HG03342 (cell line): Measurements from ENCODE around the gene CASP7.
"Not testable (repeated sequence)": the region's sequence is repeated elsewhere in the genome, so short reads cannot be mapped to it uniquely, and the experiment has no call there.

ENCODE experiments used
- ATAC-seq: cut with Tn5 transposase; IDR thresholded peaks from one replicate; pipeline ENCODE4 v1.9.1; 2021; ENCODE audit warnings: mild to moderate bottlenecking, moderate library complexity; ENCODE audit not compliant: unreplicated experiment

Gene CASP7

DNA sequence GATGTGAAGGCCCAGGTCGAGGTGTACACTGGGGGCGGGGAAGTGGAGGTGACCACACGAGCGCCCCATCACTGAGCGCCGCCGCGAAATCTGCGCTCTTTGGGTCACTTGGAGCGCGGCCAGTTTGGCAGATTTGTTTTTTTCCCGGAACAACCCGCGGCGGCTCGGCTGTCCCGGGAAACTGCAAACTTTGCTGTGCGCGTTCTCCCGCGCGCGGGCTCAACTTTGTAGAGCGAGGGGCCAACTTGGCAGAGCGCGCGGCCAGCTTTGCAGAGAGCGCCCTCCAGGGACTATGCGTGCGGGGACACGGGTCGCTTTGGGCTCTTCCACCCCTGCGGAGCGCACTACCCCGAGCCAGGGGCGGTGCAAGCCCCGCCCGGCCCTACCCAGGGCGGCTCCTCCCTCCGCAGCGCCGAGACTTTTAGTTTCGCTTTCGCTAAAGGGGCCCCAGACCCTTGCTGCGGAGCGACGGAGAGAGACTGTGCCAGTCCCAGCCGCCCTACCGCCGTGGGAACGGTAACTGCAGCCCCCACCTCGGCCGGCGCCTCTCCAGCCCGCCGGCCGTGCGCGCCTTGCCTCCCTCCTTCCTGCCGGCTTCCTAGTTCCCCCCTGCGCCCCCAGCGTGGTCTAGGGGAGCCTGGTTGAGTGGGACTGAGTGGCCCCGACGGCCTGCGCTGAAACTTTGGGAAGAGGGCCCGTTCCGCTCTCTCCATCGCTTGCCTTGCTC lies at the start of gene CASP7:
Gene CASP7, plus strand, starts transcription at position 450 of the 727 bp plus-strand sequence. CDS start 17,582 bp downstream, outside the sequence.
- peak; percentile 69 for ATAC-seq

DNA sequence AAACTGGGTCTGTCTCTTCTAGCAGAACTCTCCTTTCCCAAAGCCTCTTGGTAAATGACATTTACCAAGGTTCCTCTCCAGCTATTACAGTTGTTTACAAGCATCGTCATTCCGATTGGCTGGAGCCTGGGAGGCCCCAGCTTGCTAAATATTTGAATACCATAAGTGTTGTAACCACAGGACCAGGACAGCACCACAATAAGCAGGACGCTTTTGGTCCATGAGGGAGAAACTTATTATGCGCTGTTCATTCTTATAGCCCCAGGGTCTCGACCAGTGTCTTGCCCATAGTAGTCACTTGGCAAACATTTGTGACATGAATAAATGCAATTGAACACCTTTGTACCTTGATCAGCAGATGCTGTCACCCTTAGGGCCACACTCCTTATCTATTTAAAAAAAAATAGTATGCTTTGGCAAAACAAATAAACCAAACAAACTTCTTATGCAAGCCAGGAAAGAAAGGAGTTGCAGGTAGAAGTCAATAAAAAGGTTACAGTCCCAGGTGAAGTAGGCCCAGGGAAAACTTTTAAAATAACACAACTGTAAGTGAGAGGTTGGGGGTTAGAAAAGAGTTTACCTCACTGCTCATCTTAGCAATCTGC lies 48.7 kb upstream of the CASP7 start:
- ATAC-seq, result no peak

DNA sequence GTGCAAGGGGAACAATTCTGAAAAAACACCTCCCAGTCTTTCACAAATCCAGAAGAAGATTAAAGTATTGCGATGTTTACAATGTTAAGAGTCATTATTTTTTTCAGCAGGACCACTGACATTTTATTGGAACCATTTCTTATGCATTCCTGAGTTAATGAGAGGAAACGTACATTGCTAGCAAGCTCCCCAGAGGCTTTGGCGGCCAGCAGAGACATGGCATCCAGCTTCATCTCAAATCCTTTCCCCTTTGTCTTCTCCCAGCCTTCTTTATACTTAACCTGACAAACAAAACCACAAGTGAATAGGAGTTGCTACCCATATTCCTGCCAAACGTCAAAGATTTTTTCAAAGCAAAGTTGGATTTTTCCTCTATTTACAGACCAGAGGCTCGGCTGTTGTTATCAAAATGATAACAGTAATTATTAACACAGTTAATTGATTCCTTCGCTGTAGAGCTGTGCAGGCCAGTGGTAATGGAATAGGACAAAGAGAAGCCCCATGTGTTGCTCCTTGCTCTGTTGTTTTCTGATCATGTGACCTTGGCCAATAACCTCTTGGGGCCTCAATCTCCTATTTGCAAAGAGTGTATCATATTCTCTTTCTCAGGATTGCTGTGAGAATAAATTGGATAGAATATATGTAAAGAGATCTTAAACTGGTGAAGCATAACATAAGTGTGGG lies 47.9 kb upstream of the CASP7 start:
- no peak for ATAC-seq

GRCh38 chr10:113639966-113640365 lies 39.7 kb upstream of the CASP7 start:
- ATAC-seq, result no peak

- no peak for ATAC-seq
Measured at GRCh38 chr10:113641702-113642101, 38.0 kb upstream of the CASP7 start.

- ATAC-seq, result no peak
Measured at GRCh38 chr10:113643183-113643582, 36.5 kb upstream of the CASP7 start.

DNA sequence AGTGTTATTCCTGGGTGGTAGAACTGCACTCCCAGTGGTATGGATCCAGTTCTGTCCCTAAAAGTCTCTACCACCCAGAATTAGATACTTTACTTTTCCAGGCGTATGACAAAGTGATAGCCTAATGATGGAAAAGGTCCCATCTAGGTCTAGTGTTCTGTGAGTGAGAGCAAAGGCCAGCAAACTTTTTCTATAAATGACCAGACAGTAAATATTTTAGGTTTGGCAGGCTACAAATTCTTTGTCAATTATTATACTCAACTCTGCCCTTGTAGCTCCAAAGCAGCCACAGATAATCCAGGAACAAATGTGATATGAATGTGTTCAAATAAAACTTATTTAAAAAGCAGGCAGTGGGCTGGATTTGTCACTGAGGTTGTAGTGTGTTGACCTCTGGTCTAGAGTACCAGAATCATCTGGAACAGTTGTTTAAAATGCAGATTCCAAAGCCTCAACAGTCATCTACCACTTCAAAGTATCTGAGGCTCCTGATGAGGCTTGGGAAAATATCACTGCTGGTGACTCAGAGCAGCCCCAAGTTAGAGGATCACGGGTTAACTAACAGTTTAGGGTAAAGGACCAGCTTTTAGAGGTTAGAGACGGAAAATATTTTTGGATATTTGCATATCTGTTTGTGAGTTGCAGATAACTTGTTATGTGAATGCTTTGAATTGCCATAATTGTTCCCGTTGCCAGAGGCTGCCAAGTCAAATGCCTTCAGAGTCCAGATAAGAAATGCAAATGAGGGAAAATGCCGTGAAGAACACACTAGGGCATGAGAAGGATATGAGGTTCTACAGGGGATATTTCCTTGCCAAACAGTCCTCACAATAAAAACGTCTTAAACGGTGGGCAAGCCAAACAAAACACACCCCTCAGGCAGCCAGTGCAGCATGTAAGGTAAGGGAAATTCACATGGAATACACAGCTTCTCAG lies 35.3 kb upstream of the CASP7 start:
- no peak for ATAC-seq

GRCh38 chr10:113646336-113647201 lies 33.1 kb upstream of the CASP7 start:
- ATAC-seq, result no peak

GRCh38 chr10:113647812-113648211 lies 31.9 kb upstream of the CASP7 start:
- no peak for ATAC-seq

DNA sequence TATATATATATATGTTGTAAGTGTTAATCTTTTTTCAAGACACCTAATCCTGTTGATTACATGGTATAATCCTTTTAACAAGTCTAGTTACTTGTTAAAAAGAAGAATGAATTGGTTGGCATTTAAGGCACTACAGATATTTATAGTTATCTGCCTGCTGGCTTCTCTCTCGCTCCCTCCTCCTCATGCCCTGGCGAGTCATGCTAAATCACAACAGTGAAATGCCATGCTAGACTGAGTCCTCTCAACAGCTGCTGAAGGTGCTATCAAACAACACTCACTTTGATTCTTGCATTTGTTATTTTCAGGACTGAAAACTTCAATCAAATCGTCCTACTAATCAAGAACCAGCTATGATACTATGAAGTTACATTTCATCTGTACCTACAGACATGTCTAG lies 31.2 kb upstream of the CASP7 start:
- no peak for ATAC-seq

GRCh38 chr10:113650172-113650571 lies 29.5 kb upstream of the CASP7 start:
- ATAC-seq, result no peak

DNA sequence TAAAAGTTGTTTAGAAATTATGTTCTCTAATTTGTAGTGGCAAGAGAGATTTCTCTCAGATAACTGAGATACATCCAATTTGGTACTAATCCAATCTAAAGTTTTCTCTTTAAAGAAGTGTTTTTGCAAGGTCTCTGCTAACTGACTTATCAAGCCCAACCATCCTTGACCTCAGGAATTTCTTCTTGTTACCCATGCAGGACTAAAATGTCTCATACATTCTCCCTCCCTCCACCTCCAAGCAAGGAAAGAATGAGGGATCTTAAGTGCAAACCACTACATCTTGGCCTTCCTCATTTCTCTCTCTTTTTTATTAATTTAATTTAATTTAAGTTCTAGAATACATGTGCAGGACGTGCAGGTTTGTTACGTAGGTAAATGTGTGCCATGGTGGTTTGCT lies 28.7 kb upstream of the CASP7 start:
- no peak for ATAC-seq

- ATAC-seq, result no peak
Measured at GRCh38 chr10:113651898-113652297, 27.8 kb upstream of the CASP7 start.

GRCh38 chr10:113652456-113652855 lies 27.3 kb upstream of the CASP7 start:
- not testable (repeated sequence) for ATAC-seq

GRCh38 chr10:113656896-113657295 lies 22.8 kb upstream of the CASP7 start:
- ATAC-seq, result no peak

- ATAC-seq, result no peak
Measured at GRCh38 chr10:113657544-113657943, 22.2 kb upstream of the CASP7 start.

DNA sequence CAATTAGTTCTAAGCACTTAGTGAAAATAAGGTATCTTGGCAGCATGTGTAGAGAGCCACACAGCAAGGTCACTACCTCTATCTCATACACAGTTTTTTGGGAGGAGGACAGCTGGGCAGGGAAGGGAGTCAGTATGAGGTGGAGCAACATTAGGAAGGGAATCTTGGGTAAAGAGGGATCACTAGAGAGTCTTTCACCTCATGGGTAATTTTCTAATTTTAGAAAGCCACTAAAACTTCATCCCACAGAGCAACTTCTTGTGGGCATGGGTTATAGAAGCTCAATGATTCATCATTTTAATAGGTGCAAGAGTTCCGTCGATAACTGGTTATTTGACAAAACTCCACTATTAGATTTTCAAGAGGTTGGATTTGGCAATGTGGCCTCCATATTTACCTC lies 18.4 kb upstream of the CASP7 start:
- ATAC-seq, result no peak

- no peak for ATAC-seq
Measured at GRCh38 chr10:113663142-113663541, 16.6 kb upstream of the CASP7 start.

- ATAC-seq, result no peak
Measured at GRCh38 chr10:113663908-113664307, 15.8 kb upstream of the CASP7 start, which contains the start of gene NRAP. NRAP (minus strand) TSS chr10:113664041; CDS start chr10:113663882, 159 bp downstream.

DNA sequence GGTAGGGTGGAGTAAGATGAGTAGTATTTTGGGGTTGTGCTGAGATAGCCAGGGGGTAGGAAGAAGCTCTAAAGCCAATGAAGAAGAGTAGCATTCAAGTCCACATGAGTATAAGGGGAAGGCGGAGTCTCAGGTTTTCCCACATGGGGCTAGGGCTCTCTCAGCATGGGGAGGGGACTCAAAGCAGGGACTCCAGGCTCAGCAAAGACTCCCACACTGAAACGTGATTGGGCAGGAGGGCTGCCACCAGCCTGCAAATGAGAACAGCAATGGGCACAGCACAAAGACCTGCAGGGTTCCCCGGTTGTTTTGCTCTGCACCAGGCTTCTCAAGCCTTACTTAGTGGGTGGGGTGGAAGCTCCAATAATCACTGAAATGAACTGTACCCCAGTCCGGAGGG lies 14.4 kb upstream of the CASP7 start:
- no peak for ATAC-seq
